Right lung (tissue), 5 donors: ENCODE measurements around the gene PLPPR3. TPM values are rescaled to one million over a fixed set of nuclear protein-coding genes. Genes with fewer than 3 reads are reported as not detected.
"Not testable (repeated sequence)": the region's sequence is repeated elsewhere in the genome, so short reads cannot be mapped to it uniquely, and the experiment has no call there.

Experiments
- DNase-seq, 2 donors: peaks; one replicate each; pipeline ENCODE4 v3.0.0-alpha.2; 2013
- polyA plus RNA-seq, 5 donors: library from polyadenylated mRNA; unstranded; fragments of 120-200 nt; gene quantifications; one replicate each; pipeline versions ENCODE4 v1.2.1 to v1.2.3, GENCODE V29; 2013; ENCODE audit warnings: inconsistent platforms in 1 of 5, low replicate concordance in 1 of 5; ENCODE audit not compliant: insufficient read length in 5 of 5, insufficient read depth in 1 of 5

PLPPR3 gene
- polyA plus RNA-seq, 5 donors, result 3.0 to 13.7 (median 7.1) TPM

- DNase-seq, result no peak
Measured at GRCh38 chr19:854549-854948, 32.8 kb upstream of the PLPPR3 start.

DNA sequence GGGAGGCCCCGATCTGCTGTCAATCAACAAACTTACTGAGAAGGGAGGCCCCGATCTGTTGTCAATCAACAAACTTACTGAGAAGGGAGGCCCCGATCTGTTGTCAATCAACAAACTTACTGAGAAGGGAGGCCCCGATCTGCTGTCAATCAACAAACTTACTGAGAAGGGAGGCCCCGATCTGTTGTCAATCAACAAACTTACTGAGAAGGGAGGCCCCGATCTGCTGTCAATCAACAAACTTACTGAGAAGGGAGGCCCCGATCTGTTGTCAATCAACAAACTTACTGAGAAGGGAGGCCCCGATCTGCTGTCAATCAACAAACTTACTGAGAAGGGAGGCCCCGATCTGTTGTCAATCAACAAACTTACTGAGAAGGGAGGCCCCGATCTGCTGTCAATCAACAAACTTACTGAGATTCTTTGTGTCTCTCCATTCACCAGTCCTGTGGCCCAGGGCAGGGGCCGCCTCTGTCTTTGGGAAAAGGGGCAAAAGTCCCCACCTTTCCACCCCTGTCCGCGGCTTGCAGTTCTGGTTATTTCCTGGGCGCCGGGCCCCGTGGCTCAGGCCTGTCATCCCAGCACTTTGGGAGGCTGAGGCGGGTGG lies 32.0 kb upstream of the PLPPR3 start:
- not testable (repeated sequence) for DNase-seq

- no peak for DNase-seq
Measured at GRCh38 chr19:853014-853585, 31.3 kb upstream of the PLPPR3 start.

DNA sequence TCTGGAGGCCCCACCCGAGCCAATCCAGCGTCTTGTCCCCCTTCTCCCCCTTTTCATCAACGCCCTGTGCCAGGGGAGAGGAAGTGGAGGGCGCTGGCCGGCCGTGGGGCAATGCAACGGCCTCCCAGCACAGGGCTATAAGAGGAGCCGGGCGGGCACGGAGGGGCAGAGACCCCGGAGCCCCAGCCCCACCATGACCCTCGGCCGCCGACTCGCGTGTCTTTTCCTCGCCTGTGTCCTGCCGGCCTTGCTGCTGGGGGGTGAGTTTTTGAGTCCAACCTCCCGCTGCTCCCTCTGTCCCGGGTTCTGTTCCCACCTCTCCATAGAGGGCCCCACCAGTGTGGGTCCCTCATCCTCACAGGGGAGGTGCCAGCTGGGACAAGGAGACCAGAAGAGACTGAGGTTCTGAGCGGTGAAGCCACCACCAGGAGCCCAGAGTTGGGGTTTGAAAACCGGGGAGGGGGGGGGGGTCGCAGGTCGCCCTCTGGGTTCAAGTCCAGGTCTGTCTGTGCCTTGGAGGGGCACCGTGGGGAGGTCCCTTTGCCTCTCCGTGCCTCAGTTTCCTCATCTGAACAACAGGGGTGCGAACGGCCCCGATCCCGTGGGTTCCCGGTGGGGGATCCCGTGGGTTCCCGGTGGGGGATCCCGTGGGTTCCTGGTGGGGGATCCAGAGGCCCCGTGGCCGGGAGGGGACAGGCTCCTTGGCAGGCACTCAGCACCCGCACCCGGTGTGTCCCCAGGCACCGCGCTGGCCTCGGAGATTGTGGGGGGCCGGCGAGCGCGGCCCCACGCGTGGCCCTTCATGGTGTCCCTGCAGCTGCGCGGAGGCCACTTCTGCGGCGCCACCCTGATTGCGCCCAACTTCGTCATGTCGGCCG lies 30.6 kb upstream of the PLPPR3 start, which contains the start of gene ELANE:
ELANE (plus strand) TSS at position 168 of the 878 bp plus-strand sequence; CDS start at position 194, 26 bp downstream.
- no peak for DNase-seq

DNA sequence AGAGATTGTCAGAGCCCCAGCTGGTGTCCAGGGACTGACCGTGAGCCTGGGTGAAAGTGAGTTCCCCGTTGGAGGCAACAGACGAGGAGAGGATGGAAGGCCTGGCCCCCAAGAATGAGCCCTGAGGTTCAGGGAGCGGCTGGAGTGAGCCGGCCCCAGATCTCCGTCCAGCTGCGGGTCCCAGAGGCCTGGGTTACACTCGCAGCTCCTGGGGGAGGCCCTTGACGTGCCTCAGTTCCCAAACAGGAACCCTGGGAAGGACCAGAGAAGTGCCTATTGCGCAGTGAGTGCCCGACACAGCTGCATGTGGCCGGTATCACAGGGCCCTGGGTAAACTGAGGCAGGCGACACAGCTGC lies 29.2 kb upstream of the PLPPR3 start:
- no peak for DNase-seq

- peak; percentile 96 to 97 for DNase-seq
Measured at GRCh38 chr19:850221-850978, 28.6 kb upstream of the PLPPR3 start.

GRCh38 chr19:849195-849594 lies 27.4 kb upstream of the PLPPR3 start:
- DNase-seq, result not testable (repeated sequence)

GRCh38 chr19:848386-848921 lies 26.7 kb upstream of the PLPPR3 start:
- DNase-seq, result no peak

- DNase-seq, result no peak
Measured at GRCh38 chr19:845707-846521, 24.2 kb upstream of the PLPPR3 start.

- DNase-seq, result no peak
Measured at GRCh38 chr19:844546-844971, 22.8 kb upstream of the PLPPR3 start.

DNA sequence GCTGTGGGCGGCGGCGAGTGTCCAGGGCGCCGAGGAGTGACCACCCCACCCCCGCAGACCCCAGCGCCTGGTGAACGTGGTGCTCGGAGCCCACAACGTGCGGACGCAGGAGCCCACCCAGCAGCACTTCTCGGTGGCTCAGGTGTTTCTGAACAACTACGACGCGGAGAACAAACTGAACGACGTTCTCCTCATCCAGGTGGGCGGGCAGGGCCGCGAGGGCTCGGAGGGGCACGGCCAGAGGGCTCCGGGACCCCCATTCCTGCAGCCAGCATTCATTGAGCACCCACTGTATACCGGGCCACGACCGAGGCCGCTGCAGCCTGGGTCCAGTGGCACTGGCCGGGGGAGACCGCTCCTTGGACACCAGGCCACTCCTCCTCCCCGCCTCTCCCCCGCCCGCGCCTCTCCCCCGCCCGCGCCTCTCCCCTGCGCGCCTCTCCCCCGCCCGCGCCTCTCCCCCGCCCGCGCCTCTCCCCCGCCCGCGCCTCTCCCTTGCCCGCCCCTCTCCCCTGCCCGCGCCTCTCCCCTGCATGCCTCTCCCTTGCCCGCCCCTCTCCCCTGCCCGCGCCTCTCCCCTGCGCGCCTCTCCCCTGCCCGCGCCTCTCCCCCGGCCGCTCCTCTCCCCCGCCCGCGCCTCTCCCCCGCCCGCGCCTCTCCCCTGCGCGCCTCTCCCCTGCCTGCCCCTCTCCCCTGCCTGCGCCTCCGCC lies 22.2 kb upstream of the PLPPR3 start:
- DNase-seq, result no peak

DNA sequence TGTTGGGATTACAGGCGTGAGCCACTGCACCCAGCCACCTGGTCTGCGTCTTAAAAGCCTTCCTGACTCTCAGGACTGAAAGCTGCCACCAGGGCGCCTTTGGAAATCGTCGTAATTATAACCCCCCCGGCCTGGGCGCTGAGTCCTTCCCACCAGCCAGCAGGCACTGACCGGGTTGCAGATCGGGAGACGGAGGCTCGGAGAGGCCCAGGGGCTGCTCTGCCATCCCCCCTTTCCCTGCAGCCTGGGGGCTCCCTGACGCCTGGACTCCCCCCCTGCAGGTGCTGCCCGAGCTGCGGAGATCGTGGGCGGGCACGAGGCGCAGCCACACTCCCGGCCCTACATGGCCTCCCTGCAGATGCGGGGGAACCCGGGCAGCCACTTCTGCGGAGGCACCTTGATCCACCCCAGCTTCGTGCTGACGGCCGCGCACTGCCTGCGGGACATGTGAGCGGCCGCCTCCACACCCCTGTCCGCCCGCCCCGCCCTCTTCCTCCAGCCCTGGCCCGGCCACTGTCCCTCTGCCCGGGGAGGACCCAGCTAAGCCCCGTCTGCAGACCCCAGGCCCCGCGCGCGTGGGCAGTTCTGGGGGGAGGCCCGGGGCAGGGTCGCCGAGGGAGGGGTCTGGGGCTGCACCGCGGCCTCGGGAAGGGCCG lies 21.6 kb upstream of the PLPPR3 start:
- no peak for DNase-seq

GRCh38 chr19:842802-843179 lies 21.0 kb upstream of the PLPPR3 start:
- not testable (repeated sequence) for DNase-seq

- no peak for DNase-seq
Measured at GRCh38 chr19:840519-841206, 18.9 kb upstream of the PLPPR3 start, which contains the start of gene PRTN3. Gene PRTN3 (plus strand): TSS chr19:840999. CDS start chr19:841009, 10 bp downstream.

DNA sequence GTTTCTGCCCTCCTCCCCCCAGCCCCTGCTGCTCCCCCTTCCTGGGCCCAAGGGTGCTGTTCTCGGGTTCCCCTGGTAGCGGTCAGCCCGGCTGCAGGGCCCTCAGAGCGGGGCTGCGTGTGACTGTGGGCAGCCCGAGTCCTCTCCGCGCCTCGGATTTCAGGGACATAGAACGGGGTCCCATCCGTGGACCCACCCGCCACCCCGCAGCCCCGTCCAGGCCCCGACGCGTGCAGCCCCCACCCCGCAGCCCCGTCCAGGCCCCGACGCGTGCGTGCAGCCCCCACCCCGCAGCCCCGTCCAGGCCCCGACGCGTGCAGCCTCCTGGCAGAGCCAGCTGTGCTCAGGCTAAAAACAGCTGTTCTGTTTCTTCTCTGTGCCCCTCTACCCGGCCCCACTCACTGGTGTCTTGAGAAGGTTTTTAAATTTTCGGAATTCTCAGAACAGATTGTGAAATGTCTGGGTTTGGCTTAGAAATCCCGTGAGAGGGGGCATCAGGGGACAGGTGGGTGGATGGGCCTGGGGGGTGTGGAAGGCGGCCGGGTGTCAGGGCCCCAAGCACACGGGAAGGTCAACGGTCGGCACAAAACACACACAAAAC lies 13.6 kb upstream of the PLPPR3 start:
- peak; percentile 33 to 43 for DNase-seq

DNA sequence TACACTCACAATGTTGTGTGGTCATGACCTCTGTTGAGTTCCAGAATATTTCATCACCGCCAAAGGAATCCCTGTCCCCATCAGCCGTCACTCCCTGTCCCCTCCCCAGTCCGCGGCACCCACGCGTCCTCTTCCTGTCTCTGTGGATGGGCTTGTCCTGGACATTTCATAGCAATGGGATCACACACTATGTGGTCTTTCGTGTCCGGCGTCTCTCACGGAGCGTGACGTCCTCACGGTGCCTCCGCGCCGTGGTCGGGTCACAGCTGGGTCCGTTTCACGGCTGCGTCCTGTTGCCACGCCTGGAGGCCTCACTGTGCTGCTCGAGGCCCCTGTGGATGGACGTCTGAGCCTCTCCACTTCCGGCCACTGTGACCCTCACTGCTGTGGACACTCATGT lies 12.5 kb upstream of the PLPPR3 start:
- DNase-seq, result no peak

DNA sequence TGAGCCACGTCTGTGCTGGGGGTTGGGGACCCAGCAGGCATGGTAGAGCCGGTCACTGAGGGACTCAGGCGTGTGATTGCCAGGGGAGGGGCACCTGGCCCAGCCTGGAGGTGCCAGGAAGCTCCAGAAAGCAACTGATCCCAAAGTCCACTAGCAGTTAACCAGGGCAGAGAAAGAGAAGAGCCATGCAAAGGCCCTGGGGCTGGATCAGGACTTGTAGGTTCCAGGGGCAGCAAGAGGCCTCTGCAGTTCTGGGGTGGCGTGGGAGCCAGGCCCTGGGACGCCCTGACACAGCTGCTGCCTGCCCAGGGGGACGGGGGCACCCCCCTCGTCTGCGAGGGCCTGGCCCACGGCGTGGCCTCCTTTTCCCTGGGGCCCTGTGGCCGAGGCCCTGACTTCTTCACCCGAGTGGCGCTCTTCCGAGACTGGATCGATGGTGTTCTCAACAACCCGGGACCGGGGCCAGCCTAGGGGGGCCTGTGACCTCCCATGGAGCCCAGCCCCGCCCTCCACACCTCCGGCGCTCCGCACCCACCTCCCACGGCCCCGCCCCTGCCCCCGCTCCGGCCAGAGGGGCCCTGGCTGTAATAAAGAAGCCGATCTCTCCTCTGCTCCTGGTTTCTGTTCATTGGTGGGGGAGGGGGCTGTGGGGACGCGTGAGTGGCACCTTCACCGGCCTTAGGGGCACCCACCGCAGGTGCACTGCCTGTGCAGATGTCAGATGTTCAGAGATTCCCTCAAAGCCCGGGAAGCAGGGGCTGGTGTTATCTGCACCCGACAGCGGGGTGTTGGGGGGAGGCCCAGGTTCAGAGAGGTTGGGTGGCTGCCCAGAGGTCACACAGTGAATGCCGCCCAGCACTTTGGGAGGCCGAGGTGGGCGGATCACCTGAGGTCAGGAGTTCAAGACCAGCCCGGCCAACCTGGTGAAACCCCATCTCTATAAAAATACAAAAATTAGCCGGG lies 9.9 kb upstream of the PLPPR3 start:
- DNase-seq, result no peak
